Loucy (cell line): Measurements from ENCODE around the gene CYB561D2.
A peak's percentile ranks its signal among the peaks of the same experiment; 100 is the strongest.

Experiments used
- H2AFZ ChIP-seq: fragments of 200-600 bp; sonication (generic); 2 replicates; pipeline ENCODE4 v1.6.0; 2016; ENCODE audit warnings: antibody characterized with exemption, mild to moderate bottlenecking, low read length, moderate library complexity
- H3F3A ChIP-seq: fragments of 200-600 bp; 2 replicates; pipeline ENCODE4 v1.6.0; 2016; ENCODE audit warnings: antibody characterized with exemption, low read depth, mild to moderate bottlenecking
- H3K27me3 ChIP-seq: fragments of 200-600 bp; sonication (generic); 2 replicates; pipeline ENCODE4 v1.6.1; 2014; ENCODE audit warnings: low read length, mild to moderate bottlenecking; ENCODE audit not compliant: insufficient read depth, poor library complexity, severe bottlenecking
- H3K36me3 ChIP-seq: fragments of 200-600 bp; sonication (generic); 2 replicates; pipeline ENCODE4 v1.6.1; 2016; ENCODE audit warnings: low read length; ENCODE audit not compliant: insufficient read depth
- H3K4me1 ChIP-seq: fragments of 200-600 bp; sonication (generic); 2 replicates; pipeline ENCODE4 v1.5.1; 2014; ENCODE audit warnings: low read length, mild to moderate bottlenecking; ENCODE audit not compliant: insufficient read depth, poor library complexity, severe bottlenecking
- H3K4me2 ChIP-seq: fragments of 200-600 bp; sonication (generic); 2 replicates; pipeline ENCODE4 v1.6.0; 2014; ENCODE audit warnings: antibody characterized with exemption, low read length, low read depth, mild to moderate bottlenecking; ENCODE audit not compliant: poor library complexity, severe bottlenecking
- H3K4me3 ChIP-seq: fragments of 200-600 bp; sonication (generic); 2 replicates; pipeline ENCODE4 v1.5.1; 2014; ENCODE audit warnings: low read length, mild to moderate bottlenecking, mixed read lengths; ENCODE audit not compliant: poor library complexity, severe bottlenecking
- H3K79me2 ChIP-seq: fragments of 200-600 bp; sonication (generic); 2 replicates; pipeline ENCODE4 v1.6.1; 2014; ENCODE audit warnings: low read length; ENCODE audit not compliant: insufficient read depth
- H3K9ac ChIP-seq: fragments of 200-600 bp; sonication (generic); 2 replicates; pipeline ENCODE4 v1.6.0; 2014; ENCODE audit warnings: mild to moderate bottlenecking, low read depth, low read length, moderate library complexity; ENCODE audit not compliant: poor library complexity, severe bottlenecking
- H3K9me2 ChIP-seq: fragments of 200-600 bp; sonication (generic); replicated peaks from 2 replicates; pipeline ENCODE4 v1.6.1; 2016; ENCODE audit warnings: low read depth, low read length, mixed read lengths
- H3K9me3 ChIP-seq: fragments of 200-600 bp; sonication (generic); 2 replicates; pipeline ENCODE4 v1.6.1; 2014; ENCODE audit warnings: mild to moderate bottlenecking, antibody characterized with exemption, low read length, low read depth; ENCODE audit not compliant: insufficient read depth
- H4K20me1 ChIP-seq: fragments of 200-600 bp; sonication (generic); 2 replicates; pipeline ENCODE4 v1.6.0; 2014; ENCODE audit warnings: antibody characterized with exemption, low read length, mild to moderate bottlenecking; ENCODE audit not compliant: insufficient read depth, poor library complexity, severe bottlenecking
- CTCF ChIP-seq: fragments of 200-600 bp; sonication (generic); conservative IDR thresholded peaks from 2 replicates; pipeline ENCODE4 v1.5.1; 2014; ENCODE audit warnings: mild to moderate bottlenecking, antibody characterized with exemption, low read length
- EZH2phosphoT487 ChIP-seq: fragments of 200-600 bp; IDR thresholded peaks from 2 replicates; pipeline ENCODE4 v1.6.1; 2018; ENCODE audit warnings: antibody characterized with exemption, mild to moderate bottlenecking, moderate library complexity, borderline replicate concordance

CYB561D2 gene

DNA sequence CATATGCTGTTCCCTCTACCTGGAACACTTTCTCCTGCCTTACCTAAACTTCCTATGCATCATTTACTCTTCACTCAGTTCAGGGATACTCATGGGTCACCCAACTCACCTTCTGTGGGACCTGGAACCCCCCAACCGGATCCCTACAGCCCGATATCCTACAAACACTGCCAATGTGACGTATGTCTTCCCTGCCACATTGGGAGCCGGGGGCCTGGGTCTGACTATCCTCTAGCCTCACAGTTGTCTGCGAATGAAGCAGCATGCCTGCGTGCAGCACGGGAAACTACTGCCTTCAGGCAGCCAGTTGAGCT is 492 bp upstream of the CYB561D2 start:
- Histone ChIP-seq H2AFZ (peak overlapping the region; percentile 61), H4K20me1 (peaks cover 10% of the 10 kb centered on the region), H3K79me2 (peaks cover 40% of the 10 kb centered on the region), H3K4me3 (peak overlapping the region; percentile 85), H3K4me2 (peak overlapping the region; percentile 98), H3K9ac (peak overlapping the region; percentile 91), H3K4me1 (peaks cover 33% of the 10 kb centered on the region), H3K9me2 (no peaks in the 10 kb centered on the region), H3K36me3 (peaks cover 15% of the 10 kb centered on the region; the same call in 1 of the 2 replicates), H3F3A (peaks cover 2% of the 10 kb centered on the region; the same call in 1 of the 2 replicates), H3K27me3 (no peaks in the 10 kb centered on the region), H3K9me3 (no peaks in the 10 kb centered on the region)
- TF ChIP-seq CTCF (no peak), EZH2phosphoT487 (no peak)

GRCh38 chr3:50351323-50351697 is 648 bp downstream of the CYB561D2 start:
- TF ChIP-seq EZH2phosphoT487, result no peak
- no peak for TF ChIP-seq CTCF
- peaks cover 19% of the 10 kb centered on the region for H4K20me1 ChIP-seq
- H3K79me2 ChIP-seq, result peaks cover 51% of the 10 kb centered on the region
- H3K4me3 ChIP-seq, result peak overlapping the region; percentile 85
- H3K9ac ChIP-seq, result peak overlapping the region; percentile 91
- H3K4me1 ChIP-seq, result peaks cover 41% of the 10 kb centered on the region
- peaks cover 2% of the 10 kb centered on the region; the same call in 1 of the 2 replicates for H3F3A ChIP-seq
- peak overlapping the region; percentile 98 for H3K4me2 ChIP-seq
- no peak overlapping the region for H2AFZ ChIP-seq
- peaks cover 16% of the 10 kb centered on the region; the same call in 1 of the 2 replicates for H3K36me3 ChIP-seq
- no peaks in the 10 kb centered on the region for H3K9me3 ChIP-seq
- no peaks in the 10 kb centered on the region for H3K27me3 ChIP-seq
- H3K9me2 ChIP-seq, result no peaks in the 10 kb centered on the region

- Histone ChIP-seq H2AFZ (no peak overlapping the region), H4K20me1 (peaks cover 33% of the 10 kb centered on the region), H3K4me3 (no peak overlapping the region), H3F3A (no peaks in the 10 kb centered on the region), H3K27me3 (no peaks in the 10 kb centered on the region), H3K4me1 (peaks cover 53% of the 10 kb centered on the region), H3K9ac (no peak overlapping the region), H3K4me2 (no peak overlapping the region), H3K9me2 (no peaks in the 10 kb centered on the region), H3K79me2 (peaks cover 64% of the 10 kb centered on the region), H3K36me3 (peaks cover 16% of the 10 kb centered on the region; the same call in 1 of the 2 replicates), H3K9me3 (no peaks in the 10 kb centered on the region)
- TF ChIP-seq EZH2phosphoT487 (no peak), CTCF (peak; percentile 52)
Observed at GRCh38 chr3:50352781-50353180, 2.1 kb downstream of the CYB561D2 start.
